HEK293 (cell line): ENCODE measurements around the gene NUDT3.

Experiments used
- CTCF ChIA-PET: fragments of 350-600 bp; formaldehyde crosslinking; extraction: SDS; loops from one replicate; lab custom pipeline; 2021; ENCODE audit warnings: antibody characterized with exemption; lab: Yijun Ruan, JAX
- POLR2A ChIA-PET: fragments of 300-600 bp; formaldehyde crosslinking; extraction: SDS; loops from one replicate; lab custom pipeline; 2020; ENCODE audit warnings: antibody characterized with exemption, inconsistent platforms; lab: Yijun Ruan, JAX
- H3K27ac ChIP-seq: fragments of 200-500 bp; sonication (Bioruptor generic); 2 replicates; pipeline ENCODE4 v1.5.1; 2014; ENCODE audit warnings: low read depth, low read length, control low read depth, inconsistent platforms; ENCODE audit errors: extremely low read depth
- H3K36me3 ChIP-seq, 2 experiments: fragments of 200-500 bp in 1 of 2; sonication (Bioruptor generic) in 1 of 2; 1 replicate in 1 of 2; 2 replicates in 1 of 2; pipeline ENCODE4 v1.5.1; 2014 to 2017; ENCODE audit warnings: inconsistent platforms in 2 of 2, low read length in 2 of 2; ENCODE audit not compliant: control insufficient read depth in 2 of 2, insufficient read depth in 1 of 2
- H3K4me1 ChIP-seq: fragments of 200-500 bp; sonication (Bioruptor generic); 2 replicates; pipeline ENCODE4 v1.5.1; 2014; ENCODE audit warnings: mild to moderate bottlenecking, low read length, inconsistent platforms; ENCODE audit not compliant: control insufficient read depth, insufficient read depth
- H3K4me3 ChIP-seq: 2 replicates; pipeline ENCODE4 v1.5.1; 2011; ENCODE audit warnings: low read depth, mild to moderate bottlenecking, control low read depth, low read length, moderate library complexity
- H3K9me3 ChIP-seq: fragments of 200-500 bp; sonication (Bioruptor generic); 2 replicates; pipeline ENCODE4 v1.5.1; 2014; ENCODE audit warnings: low read depth, low read length, inconsistent platforms; ENCODE audit not compliant: control insufficient read depth, insufficient read depth
- BCL11B ChIP-seq: fragments of 450-650 bp; formaldehyde crosslinking; IDR thresholded peaks from 2 replicates; pipeline ENCODE4 v1.5.1; 2016; ENCODE audit warnings: low read depth, missing biosample characterization, missing genetic modification characterization
- CTCF ChIP-seq: fragments of 450-650 bp; formaldehyde crosslinking; IDR thresholded peaks from 2 replicates; pipeline ENCODE4 v1.5.1; 2016; ENCODE audit warnings: missing biosample characterization, missing genetic modification characterization
- EGR2 ChIP-seq: fragments of 450-650 bp; formaldehyde crosslinking; IDR thresholded peaks from 2 replicates; pipeline ENCODE4 v1.5.1; 2016; ENCODE audit warnings: low read depth, missing biosample characterization, missing genetic modification characterization
- MEIS1 ChIP-seq: sonication (generic); formaldehyde crosslinking; IDR thresholded peaks from 2 replicates; pipeline ENCODE4 v1.8.1; 2022; ENCODE audit warnings: missing genetic modification reagents, mild to moderate bottlenecking, borderline replicate concordance
- OVOL3 ChIP-seq: fragments of 450-650 bp; formaldehyde crosslinking; IDR thresholded peaks from 2 replicates; pipeline ENCODE4 v1.5.1; 2016; ENCODE audit warnings: missing biosample characterization, missing genetic modification characterization
- REPIN1 ChIP-seq: fragments of 450-650 bp; formaldehyde crosslinking; IDR thresholded peaks from 2 replicates; pipeline ENCODE4 v1.5.1; 2017; ENCODE audit warnings: missing biosample characterization, missing genetic modification characterization, low read depth
- SCRT2 ChIP-seq: fragments of 450-650 bp; formaldehyde crosslinking; IDR thresholded peaks from 2 replicates; pipeline ENCODE4 v1.5.1; 2016; ENCODE audit warnings: missing biosample characterization, missing genetic modification characterization
- YY1 ChIP-seq: fragments of 450-650 bp; formaldehyde crosslinking; IDR thresholded peaks from 2 replicates; pipeline ENCODE4 v1.5.1; 2018; ENCODE audit warnings: missing biosample characterization, missing genetic modification characterization
- ZBTB10 ChIP-seq: fragments of 450-650 bp; formaldehyde crosslinking; IDR thresholded peaks from 2 replicates; pipeline ENCODE4 v1.5.1; 2016; ENCODE audit warnings: missing biosample characterization, missing genetic modification characterization
- ZBTB20 ChIP-seq: fragments of 450-650 bp; formaldehyde crosslinking; IDR thresholded peaks from 2 replicates; pipeline ENCODE4 v1.5.1; 2016; ENCODE audit warnings: missing biosample characterization, missing genetic modification characterization
- ZFP3 ChIP-seq: fragments of 450-650 bp; formaldehyde crosslinking; IDR thresholded peaks from 2 replicates; pipeline ENCODE4 v1.5.1; 2016; ENCODE audit warnings: low read depth, missing biosample characterization, missing genetic modification characterization
- ZNF138 ChIP-seq: fragments of 450-650 bp; formaldehyde crosslinking; IDR thresholded peaks from 2 replicates; pipeline ENCODE4 v1.5.1; 2016; ENCODE audit warnings: missing biosample characterization, missing genetic modification characterization, borderline replicate concordance
- ZNF148 ChIP-seq: fragments of 450-650 bp; formaldehyde crosslinking; IDR thresholded peaks from 2 replicates; pipeline ENCODE4 v1.5.0; 2017; ENCODE audit warnings: missing biosample characterization, missing genetic modification characterization, borderline replicate concordance
- ZNF155 ChIP-seq: fragments of 450-650 bp; formaldehyde crosslinking; IDR thresholded peaks from 2 replicates; pipeline ENCODE4 v1.5.1; 2016; ENCODE audit warnings: missing biosample characterization, missing genetic modification characterization
- ZNF16 ChIP-seq: fragments of 450-650 bp; formaldehyde crosslinking; IDR thresholded peaks from 2 replicates; pipeline ENCODE4 v1.5.1; 2016; ENCODE audit warnings: low read depth, missing biosample characterization, missing genetic modification characterization
- ZNF2 ChIP-seq: fragments of 450-650 bp; formaldehyde crosslinking; IDR thresholded peaks from 2 replicates; pipeline ENCODE4 v1.5.1; 2016; ENCODE audit warnings: missing biosample characterization, missing genetic modification characterization
- ZNF239 ChIP-seq: fragments of 450-650 bp; formaldehyde crosslinking; IDR thresholded peaks from 2 replicates; pipeline ENCODE4 v1.5.1; 2016; ENCODE audit warnings: missing biosample characterization, missing genetic modification characterization
- ZNF24 ChIP-seq: fragments of 450-650 bp; formaldehyde crosslinking; IDR thresholded peaks from 2 replicates; pipeline ENCODE4 v1.5.1; 2016; ENCODE audit warnings: missing biosample characterization, missing genetic modification characterization
- ZNF404 ChIP-seq: fragments of 450-650 bp; formaldehyde crosslinking; IDR thresholded peaks from 2 replicates; pipeline ENCODE4 v1.5.1; 2017; ENCODE audit warnings: missing biosample characterization, missing genetic modification characterization
- ZNF416 ChIP-seq: fragments of 450-650 bp; formaldehyde crosslinking; IDR thresholded peaks from 2 replicates; pipeline ENCODE4 v1.5.1; 2016; ENCODE audit warnings: missing biosample characterization, missing genetic modification characterization
- ZNF423 ChIP-seq: fragments of 450-650 bp; formaldehyde crosslinking; IDR thresholded peaks from 2 replicates; pipeline ENCODE4 v1.5.1; 2016; ENCODE audit warnings: missing biosample characterization, missing genetic modification characterization
- ZNF488 ChIP-seq: fragments of 450-650 bp; formaldehyde crosslinking; IDR thresholded peaks from 2 replicates; pipeline ENCODE4 v1.5.1; 2016; ENCODE audit warnings: missing biosample characterization, missing genetic modification characterization
- ZNF501 ChIP-seq: fragments of 450-650 bp; formaldehyde crosslinking; IDR thresholded peaks from 2 replicates; pipeline ENCODE4 v1.5.1; 2016; ENCODE audit warnings: missing biosample characterization, missing genetic modification characterization
- ZNF544 ChIP-seq: fragments of 450-650 bp; formaldehyde crosslinking; IDR thresholded peaks from 2 replicates; pipeline ENCODE4 v1.5.0; 2017; ENCODE audit warnings: missing biosample characterization, missing genetic modification characterization
- ZNF624 ChIP-seq: fragments of 450-650 bp; formaldehyde crosslinking; IDR thresholded peaks from 2 replicates; pipeline ENCODE4 v1.5.1; 2017; ENCODE audit warnings: missing biosample characterization, missing genetic modification characterization
- ZNF658 ChIP-seq: fragments of 450-650 bp; formaldehyde crosslinking; IDR thresholded peaks from 2 replicates; pipeline ENCODE4; 2016; ENCODE audit warnings: missing biosample characterization, missing genetic modification characterization
- ZNF664 ChIP-seq: fragments of 450-650 bp; formaldehyde crosslinking; IDR thresholded peaks from 2 replicates; pipeline ENCODE4 v1.5.1; 2016; ENCODE audit warnings: missing biosample characterization, missing genetic modification characterization
- ZNF792 ChIP-seq: fragments of 450-650 bp; formaldehyde crosslinking; IDR thresholded peaks from 2 replicates; pipeline ENCODE4 v1.5.1; 2016; ENCODE audit warnings: missing biosample characterization, missing genetic modification characterization
- ZSCAN5A ChIP-seq: fragments of 450-650 bp; formaldehyde crosslinking; IDR thresholded peaks from 2 replicates; pipeline ENCODE4 v1.5.1; 2016; ENCODE audit warnings: missing biosample characterization, missing genetic modification characterization
- ZXDB ChIP-seq: fragments of 450-650 bp; formaldehyde crosslinking; IDR thresholded peaks from 2 replicates; pipeline ENCODE4 v1.5.1; 2016; ENCODE audit warnings: missing biosample characterization, missing genetic modification characterization

NUDT3 gene

GRCh38 chr6:34246563-34247391, 145.7 kb downstream of the NUDT3 start (continued):
- TF ChIP-seq ZBTB10 (tag by site-specific recombination) = peak; percentile 70; the same call in 1 of the 2 replicates
- TF ChIP-seq ZNF423 (tag by site-specific recombination) = peak; percentile 69; the same call in 1 of the 2 replicates
- no peak for TF ChIP-seq ZNF664 (tag by site-specific recombination)
- no peak for TF ChIP-seq ZNF416 (tag by site-specific recombination)
- TF ChIP-seq ZXDB (tag by site-specific recombination) = no peak
- peak; percentile 98 for TF ChIP-seq EGR2 (tag by site-specific recombination)
- no peak for TF ChIP-seq ZNF155 (tag by site-specific recombination)
- TF ChIP-seq ZNF488 (tag by site-specific recombination) = no peak
- no peak for TF ChIP-seq ZNF658
- no peak for TF ChIP-seq ZNF16
- TF ChIP-seq ZNF24 (tag by site-specific recombination) = no peak
- TF ChIP-seq SCRT2 (tag by site-specific recombination) = peak; percentile 79
- TF ChIP-seq ZNF239 (tag by site-specific recombination) = no peak
- TF ChIP-seq REPIN1 (tag by site-specific recombination) = no peak
- peak; percentile 93 for TF ChIP-seq CTCF (tag by site-specific recombination)
- peak; percentile 87 for TF ChIP-seq ZBTB20 (tag by site-specific recombination)
- no peak for TF ChIP-seq ZNF404
- no peak for TF ChIP-seq ZNF501 (tag by site-specific recombination)
- no peak for TF ChIP-seq ZFP3 (tag by site-specific recombination)
- no peak for TF ChIP-seq ZNF544 (tag by site-specific recombination)
- no peak for TF ChIP-seq ZNF2 (tag by site-specific recombination)
- no peak for TF ChIP-seq MEIS1

- peaks cover 3% of the 10 kb centered on the region; the same call in 1 of the 2 replicates for H3K4me1 ChIP-seq
- no peak overlapping the region for H3K4me3 ChIP-seq
- H3K9me3 ChIP-seq = no peaks in the 10 kb centered on the region
- ChIA-PET POLR2A (interaction anchor here (4.5 kb wide), 1 partner anchor 169 kb away, joined by 54 read pairs; no protein-coding TSS in a partner anchor), CTCF (interaction anchor here (0.5 to 1.5 kb wide), 6 partner anchors 15 to 390 kb away, joined by 3 to 7 read pairs (median 4); no protein-coding TSS in a partner anchor)
- H3K36me3 ChIP-seq = peaks cover 0 to 40% of the 10 kb centered on the region in 2 experiments; a peak in 1 of 3 replicates
- no peak overlapping the region for H3K27ac ChIP-seq
- no peak for TF ChIP-seq ZNF138 (tag by site-specific recombination)
- TF ChIP-seq MEIS1 = no peak
- TF ChIP-seq ZNF544 (tag by site-specific recombination) = no peak
- TF ChIP-seq ZNF624 (tag by site-specific recombination) = no peak
- TF ChIP-seq BCL11B (tag by site-specific recombination) = no peak
- TF ChIP-seq ZNF148 = no peak
- no peak for TF ChIP-seq YY1 (tag by site-specific recombination)
- TF ChIP-seq ZSCAN5A (tag by site-specific recombination) = no peak
- no peak for TF ChIP-seq OVOL3 (tag by site-specific recombination)
- no peak for TF ChIP-seq ZNF792 (tag by site-specific recombination)
Measured at GRCh38 chr6:34246249-34246562, 146.3 kb downstream of the NUDT3 start.
